Glutamatergic neuron (in vitro differentiated cells): ENCODE results near the gene FAS. TPM values are rescaled to one million over a fixed set of nuclear protein-coding genes. Genes with fewer than 3 reads are reported as not detected.

Experiments
- DNase-seq: peaks from one replicate; pipeline ENCODE4 v3.0.0; 2022
- H3K27ac Mint-ChIP-seq: one replicate; pipeline ENCODE4 v1.8.0; 2020; ENCODE audit warnings: mild to moderate bottlenecking, mixed read lengths, inconsistent platforms; ENCODE audit not compliant: unreplicated experiment
- H3K27me3 Mint-ChIP-seq: one replicate; pipeline ENCODE4 v1.8.0; 2020; ENCODE audit warnings: mild to moderate bottlenecking, moderate library complexity, mixed read lengths, inconsistent platforms; ENCODE audit not compliant: unreplicated experiment
- H3K36me3 Mint-ChIP-seq: one replicate; pipeline ENCODE4 v1.8.0; 2020; ENCODE audit warnings: mild to moderate bottlenecking, mixed read lengths, inconsistent platforms; ENCODE audit not compliant: unreplicated experiment
- H3K4me1 Mint-ChIP-seq: one replicate; pipeline ENCODE4 v1.8.0; 2020; ENCODE audit warnings: mild to moderate bottlenecking, low read depth, mixed read lengths, inconsistent platforms; ENCODE audit not compliant: unreplicated experiment
- H3K4me3 Mint-ChIP-seq: one replicate; pipeline ENCODE4 v1.8.0; 2020; ENCODE audit warnings: mild to moderate bottlenecking, mixed read lengths, inconsistent platforms; ENCODE audit not compliant: unreplicated experiment
- H3K9me3 Mint-ChIP-seq: one replicate; pipeline ENCODE4 v1.8.0; 2020; ENCODE audit warnings: mild to moderate bottlenecking, moderate library complexity, mixed read lengths, inconsistent platforms; ENCODE audit not compliant: unreplicated experiment
- total RNA-seq: library from RNA; stranded (reverse); fragmentation: NEBNext Ultra II Directional; extraction: Animal tissue kit (Norgen Biotek cat#: 25700); gene quantifications from one replicate; pipeline ENCODE4 v1.2.1, GENCODE V29; 2021; ENCODE audit not compliant: unreplicated experiment
- TF ChIP-seq, protein P1 (sequence below): fragments of 200-600 bp; sonication (generic); IDR thresholded peaks from one replicate; pipeline ENCODE4 v1.5.0; 2021; ENCODE audit not compliant: partially characterized antibody, unreplicated experiment

Gene FAS
- total RNA-seq, 1 donor from 2014 or later, result 0.69 TPM

DNA sequence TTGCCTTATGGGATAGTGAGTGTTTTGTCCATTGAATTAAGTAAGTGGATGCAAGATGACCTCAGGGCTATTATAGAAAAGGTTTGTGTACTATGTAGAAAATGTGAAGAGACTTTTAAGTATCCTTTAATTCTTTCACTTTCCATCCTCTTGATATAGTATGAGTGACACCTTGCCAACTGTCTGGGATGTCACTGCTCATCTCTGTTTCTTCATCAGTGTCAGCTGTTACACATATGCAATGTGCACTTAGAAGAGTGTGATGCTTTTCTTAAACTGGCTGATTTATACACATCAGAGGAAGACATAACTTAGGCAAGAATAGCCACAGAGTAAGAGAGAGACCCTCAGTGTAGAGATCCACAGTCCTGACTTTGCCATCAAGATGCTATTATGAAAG is 29.3 kb upstream of the FAS start:
- peaks cover 2% of the 10 kb centered on the region for H3K9me3 Mint-ChIP-seq
- H3K27me3 Mint-ChIP-seq, result no peaks in the 10 kb centered on the region
- H3K4me1 Mint-ChIP-seq, result no peaks in the 10 kb centered on the region
- TF ChIP-seq, protein P1, sequence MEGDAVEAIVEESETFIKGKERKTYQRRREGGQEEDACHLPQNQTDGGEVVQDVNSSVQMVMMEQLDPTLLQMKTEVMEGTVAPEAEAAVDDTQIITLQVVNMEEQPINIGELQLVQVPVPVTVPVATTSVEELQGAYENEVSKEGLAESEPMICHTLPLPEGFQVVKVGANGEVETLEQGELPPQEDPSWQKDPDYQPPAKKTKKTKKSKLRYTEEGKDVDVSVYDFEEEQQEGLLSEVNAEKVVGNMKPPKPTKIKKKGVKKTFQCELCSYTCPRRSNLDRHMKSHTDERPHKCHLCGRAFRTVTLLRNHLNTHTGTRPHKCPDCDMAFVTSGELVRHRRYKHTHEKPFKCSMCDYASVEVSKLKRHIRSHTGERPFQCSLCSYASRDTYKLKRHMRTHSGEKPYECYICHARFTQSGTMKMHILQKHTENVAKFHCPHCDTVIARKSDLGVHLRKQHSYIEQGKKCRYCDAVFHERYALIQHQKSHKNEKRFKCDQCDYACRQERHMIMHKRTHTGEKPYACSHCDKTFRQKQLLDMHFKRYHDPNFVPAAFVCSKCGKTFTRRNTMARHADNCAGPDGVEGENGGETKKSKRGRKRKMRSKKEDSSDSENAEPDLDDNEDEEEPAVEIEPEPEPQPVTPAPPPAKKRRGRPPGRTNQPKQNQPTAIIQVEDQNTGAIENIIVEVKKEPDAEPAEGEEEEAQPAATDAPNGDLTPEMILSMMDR, result no peak
- no peaks in the 10 kb centered on the region for H3K36me3 Mint-ChIP-seq
- DNase-seq, result no peak
- no peak overlapping the region for H3K4me3 Mint-ChIP-seq
- H3K27ac Mint-ChIP-seq, result no peak overlapping the region

DNA sequence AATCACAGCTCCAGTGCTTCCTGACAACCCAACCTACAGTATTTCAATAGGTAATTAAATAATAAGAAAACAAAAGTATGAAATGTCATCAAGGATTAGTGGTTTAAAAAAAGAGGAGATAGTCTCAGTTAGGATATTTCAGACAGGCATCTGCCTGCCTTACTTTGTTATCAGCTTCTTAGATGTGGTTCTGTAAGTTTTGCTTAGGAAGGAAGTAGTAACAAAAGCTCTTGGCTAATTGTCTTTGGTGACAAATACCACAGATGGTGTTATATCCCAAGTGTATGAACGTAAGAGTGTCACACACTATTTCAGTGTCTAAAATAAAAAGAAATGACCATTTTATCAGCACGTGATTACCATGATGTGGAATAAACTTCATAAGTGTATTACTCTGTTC is 28.3 kb upstream of the FAS start:
- Mint-ChIP-seq H3K4me1 (no peaks in the 10 kb centered on the region), H3K9me3 (peaks cover 2% of the 10 kb centered on the region), H3K27me3 (no peaks in the 10 kb centered on the region), H3K27ac (no peak overlapping the region), H3K4me3 (no peak overlapping the region), H3K36me3 (no peaks in the 10 kb centered on the region)
- DNase-seq, result no peak
- TF ChIP-seq, protein P1, result no peak

DNA sequence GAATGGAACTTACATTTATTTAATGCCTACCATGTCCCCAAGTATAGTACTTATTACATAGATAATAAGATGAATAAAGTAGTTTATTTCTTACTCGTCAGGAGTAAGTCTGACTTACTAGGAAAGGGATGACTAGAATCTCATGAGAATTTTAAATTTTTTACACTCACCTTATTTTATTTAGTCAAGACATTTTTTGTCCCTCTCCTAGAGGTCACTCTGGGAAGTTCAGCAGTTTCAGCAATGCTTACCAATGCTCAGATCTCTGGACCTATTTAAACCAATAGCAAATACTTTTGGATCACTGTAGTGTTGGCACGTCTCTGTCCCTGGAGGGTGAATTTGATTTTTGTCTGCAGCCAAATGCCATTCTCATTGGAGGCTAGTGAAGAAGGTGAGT is 27.3 kb upstream of the FAS start:
- TF ChIP-seq, protein P1, result peak; percentile 26
- Mint-ChIP-seq H3K4me1 (no peaks in the 10 kb centered on the region), H3K9me3 (no peaks in the 10 kb centered on the region), H3K36me3 (no peaks in the 10 kb centered on the region), H3K4me3 (no peak overlapping the region), H3K27me3 (no peaks in the 10 kb centered on the region), H3K27ac (no peak overlapping the region)
- DNase-seq, result no peak

DNA sequence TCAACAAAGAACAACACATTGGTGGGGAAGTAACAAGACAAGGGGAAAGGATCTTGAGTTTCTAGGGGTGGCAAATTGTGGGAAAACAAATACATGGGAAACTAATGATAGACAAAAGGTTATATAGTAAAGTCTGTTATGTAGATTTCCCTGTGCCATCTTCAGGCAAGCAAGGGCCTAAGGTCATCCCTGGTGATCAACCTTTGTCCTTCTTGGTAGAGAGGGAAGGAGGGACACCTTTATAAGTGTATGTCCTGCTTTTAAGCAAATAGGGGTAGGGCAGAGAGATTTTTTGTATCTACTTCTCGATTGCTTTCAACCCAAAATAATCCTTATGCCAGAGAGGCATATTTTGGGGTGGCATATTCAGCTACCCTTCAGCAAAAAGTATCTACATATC is 26.2 kb upstream of the FAS start:
- TF ChIP-seq, protein P1, result no peak
- Mint-ChIP-seq H3K27me3 (no peaks in the 10 kb centered on the region), H3K4me3 (no peak overlapping the region), H3K36me3 (no peaks in the 10 kb centered on the region), H3K4me1 (no peaks in the 10 kb centered on the region), H3K27ac (no peak overlapping the region), H3K9me3 (no peaks in the 10 kb centered on the region)
- DNase-seq, result no peak

DNA sequence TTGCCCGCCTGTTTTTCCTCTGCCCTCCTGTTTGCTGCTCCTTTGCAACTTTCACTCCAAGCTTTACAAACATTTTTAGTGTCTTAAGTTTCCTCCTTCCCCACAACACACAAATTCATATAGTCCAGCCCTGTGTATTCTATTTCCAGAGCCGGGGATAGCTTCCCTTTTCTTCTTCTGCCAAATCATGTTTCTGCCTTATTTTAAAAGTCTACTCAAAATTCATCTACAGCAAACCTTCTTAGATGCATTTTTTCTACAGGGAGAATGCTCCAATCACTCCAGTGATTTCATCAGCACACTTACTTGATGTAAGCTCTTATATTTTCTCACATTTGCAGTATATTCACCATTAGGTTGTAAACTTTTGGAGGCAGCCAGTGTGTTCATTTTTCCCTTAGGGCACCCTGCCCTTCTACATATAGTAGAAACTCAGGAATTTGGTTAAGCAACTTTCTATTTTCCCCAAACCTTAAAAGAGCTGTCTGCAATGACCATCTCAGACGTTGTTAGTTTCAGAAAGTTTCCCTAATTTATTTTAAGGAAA is 25.7 kb upstream of the FAS start:
- H3K27me3 Mint-ChIP-seq, result no peaks in the 10 kb centered on the region
- no peak overlapping the region for H3K4me3 Mint-ChIP-seq
- no peaks in the 10 kb centered on the region for H3K4me1 Mint-ChIP-seq
- DNase-seq, result no peak
- H3K36me3 Mint-ChIP-seq, result no peaks in the 10 kb centered on the region
- TF ChIP-seq, protein P1, result no peak
- no peak overlapping the region for H3K27ac Mint-ChIP-seq
- H3K9me3 Mint-ChIP-seq, result no peaks in the 10 kb centered on the region
